ENCODE data around the gene GLI3. TPM values are rescaled to one million over a fixed set of nuclear protein-coding genes. Genes with fewer than 3 reads are reported as not detected.

Gene GLI3
- total and polyA plus RNA-seq, 10 of the 15 experiments (the other 5 are each of a cell fraction or from before 2014, with no cell fraction given) = 0.01 TPM; not detected in 8

- ChIA-PET SMC1A (ENCODE audit: uncharacterized antibody, unreplicated experiment) (no interaction called here), RAD21 (ENCODE audit: unreplicated experiment) (no interaction called here), CTCF (no interaction called here), POLR2A (no interaction called here)
- Histone ChIP-seq H3K4me3 (no peak overlapping the region), H3K9ac (ENCODE audit: control insufficient read depth, insufficient read depth, low read length) (no peak overlapping the region), H3K9me3 (replicated peaks; ENCODE audit: control insufficient read depth, insufficient read depth, low read length) (no peaks in the 10 kb centered on the region), H4K20me1 (ENCODE audit: control insufficient read depth, insufficient read depth) (no peaks in the 10 kb centered on the region), H3K27ac (ENCODE audit: control insufficient read depth, insufficient read depth) (no peak overlapping the region), H3K79me2 (ENCODE audit: control insufficient read depth, insufficient read depth, low read length) (no peaks in the 10 kb centered on the region), H3K4me1 (ENCODE audit: control insufficient read depth, insufficient read depth, low read length) (no peaks in the 10 kb centered on the region; the same call in 1 of the 2 replicates), H3K4me2 (ENCODE audit: control insufficient read depth, insufficient read depth) (no peak overlapping the region), H3K36me3 (ENCODE audit: control insufficient read depth in 2 of 2, insufficient read depth in 2 of 2, low read length in 1 of 2) (no peaks in the 10 kb centered on the region), H2AFZ (ENCODE audit: control insufficient read depth, low read depth, low read length) (no peak overlapping the region), H3K27me3 (replicated peaks in 1 of 2; ENCODE audit: control insufficient read depth in 2 of 2, insufficient read depth in 2 of 2, low read length in 1 of 2) (peaks cover 7 to 8% of the 10 kb centered on the region in 2 experiments)
- TF ChIP-seq IKZF1 (conservative IDR thresholded peaks at IDR 0.05) = no peak
- TF ChIP-seq BRCA1 (IDR thresholded peaks at IDR 0.05; ENCODE audit: low read depth, low read length) = no peak
- no peak for TF ChIP-seq E4F1 (IDR thresholded peaks at IDR 0.05; ENCODE audit: borderline replicate concordance, partially characterized antibody)
- no peak for TF ChIP-seq KAT2A (conservative IDR thresholded peaks at IDR 0.05; ENCODE audit: control insufficient read depth, low read depth, low read length)
- TF ChIP-seq TARDBP (IDR thresholded peaks at IDR 0.05; ENCODE audit: borderline replicate concordance) = no peak
- TF ChIP-seq IRF4 (IDR thresholded peaks at IDR 0.05; ENCODE audit: low read depth, low read length) = no peak
- TF ChIP-seq BHLHE40 (IDR thresholded peaks at IDR 0.05; ENCODE audit: borderline replicate concordance in 1 of 2, low read depth in 2 of 2, low read length in 1 of 2) = no peak
- TF ChIP-seq FOXK2 (IDR thresholded peaks at IDR 0.05) = no peak
- no peak for TF ChIP-seq USF2 (IDR thresholded peaks at IDR 0.05; ENCODE audit: borderline replicate concordance, low read depth, low read length)
- no peak for TF ChIP-seq SIX5 (IDR thresholded peaks at IDR 0.05; ENCODE audit: low read depth, low read length, severe bottlenecking)
- no peak for TF ChIP-seq HDAC6 (IDR thresholded peaks at IDR 0.05; ENCODE audit: unreplicated experiment)
- no peak for TF ChIP-seq NR2C1 (IDR thresholded peaks at IDR 0.05)
- no peak for TF ChIP-seq ZSCAN29 (IDR thresholded peaks at IDR 0.05)
- TF ChIP-seq TCF3 (IDR thresholded peaks at IDR 0.05; ENCODE audit: borderline replicate concordance, insufficient read depth, low read depth, low read length) = no peak
- no peak for TF ChIP-seq ZNF217 (IDR thresholded peaks at IDR 0.05)
- no peak for TF ChIP-seq PAX8 (IDR thresholded peaks at IDR 0.05)
- no peak for TF ChIP-seq BACH1 (IDR thresholded peaks at IDR 0.05; ENCODE audit: borderline replicate concordance)
- no peak for TF ChIP-seq CEBPZ (IDR thresholded peaks at IDR 0.05; ENCODE audit: low read depth, low read length)
- no peak for TF ChIP-seq WRNIP1 (IDR thresholded peaks at IDR 0.05; ENCODE audit: borderline replicate concordance, low read depth, low read length)
- no peak for TF ChIP-seq EED (IDR thresholded peaks at IDR 0.05; ENCODE audit: low read depth)
- WGBS (ENCODE audit: insufficient coverage, insufficient replicate concordance, low lambda C conversion rate, missing lambda C conversion rate) = 38% methylated on average over 6 of the region's 6 CpGs
- intact Hi-C loops (cut with micrococcal nuclease; ENCODE audit: unreplicated experiment) (no loop called here), in situ Hi-C loops (cut with MboI) (no loop called here)
- no TSS peak for BruUV-seq (replicated peaks)
- ATAC-seq (no peak), DNase-seq (ENCODE audit: low read depth, low spot score) (no peak), FAIRE-seq (no peak)
These were observed 4.4 kb upstream of the GLI3 start for GRCh38 chr7:42241424-42241823.

Data from GM12878 (cell line).